WTC11 (cell line): ENCODE data around the gene PRM2. TPM values are rescaled to one million over a fixed set of nuclear protein-coding genes. Genes with fewer than 3 reads are reported as not detected.

ENCODE experiments used
- ATAC-seq: fragments of 200-7000 bp; cut with Tn5 transposase; 2 replicates; pipeline ENCODE4 v1.10.0; 2021; ENCODE audit warnings: mild to moderate bottlenecking, moderate library complexity
- CTCF ChIA-PET: fragments of 300-600 bp; sonication (Branson Sonifier 250); formaldehyde crosslinking; loops from one replicate; lab custom pipeline; 2021; ENCODE audit warnings: antibody characterized with exemption; lab: Charles Lee
- POLR2A ChIA-PET: fragments of 350-600 bp; sonication (Branson Sonifier 250); formaldehyde crosslinking; loops from one replicate; lab custom pipeline; 2021; ENCODE audit warnings: antibody characterized with exemption; lab: Charles Lee
- DNase-seq: peaks from one replicate; pipeline ENCODE4 v3.0.0; 2021; ENCODE audit warnings: low spot score
- H3K27ac Mint-ChIP-seq: 2 replicates; pipeline ENCODE4 v1.8.0; 2021; ENCODE audit warnings: mixed read lengths
- H3K27me3 Mint-ChIP-seq: 2 replicates; pipeline ENCODE4 v1.8.0; 2021; ENCODE audit warnings: low read depth, mild to moderate bottlenecking, moderate library complexity, mixed read lengths
- H3K36me3 Mint-ChIP-seq: 2 replicates; pipeline ENCODE4 v1.8.0; 2021; ENCODE audit warnings: mixed read lengths
- H3K4me1 Mint-ChIP-seq: 2 replicates; pipeline ENCODE4 v1.8.0; 2022; ENCODE audit warnings: mixed read lengths
- H3K4me3 Mint-ChIP-seq: 2 replicates; pipeline ENCODE4 v1.8.0; 2021; ENCODE audit warnings: mild to moderate bottlenecking, moderate library complexity, mixed read lengths
- H3K9me3 Mint-ChIP-seq: 2 replicates; pipeline ENCODE4 v1.8.0; 2021; ENCODE audit warnings: mixed read lengths
- ARID4B ChIP-seq: sonication (generic); formaldehyde crosslinking; IDR thresholded peaks from 2 replicates; pipeline ENCODE4 v1.8.0; 2023; ENCODE audit warnings: missing genetic modification reagents, mild to moderate bottlenecking, borderline replicate concordance
- FOXJ3 ChIP-seq: sonication (generic); formaldehyde crosslinking; IDR thresholded peaks from 2 replicates; pipeline ENCODE4 v1.9.0; 2021; ENCODE audit warnings: missing genetic modification reagents, mild to moderate bottlenecking, borderline replicate concordance
- FOXK1 ChIP-seq: sonication (generic); formaldehyde crosslinking; IDR thresholded peaks from 2 replicates; pipeline ENCODE4 v1.8.0; 2022; ENCODE audit warnings: mild to moderate bottlenecking, moderate library complexity, missing genetic modification reagents
- GABPB1 ChIP-seq: sonication (generic); formaldehyde crosslinking; IDR thresholded peaks from 2 replicates; pipeline ENCODE4 v1.8.1; 2023; ENCODE audit warnings: mild to moderate bottlenecking, missing genetic modification reagents
- GRHL2 ChIP-seq: fragments of 250-450 bp; sonication (Bioruptor Pico); IDR thresholded peaks from 2 replicates; pipeline ENCODE4 v1.8.0; 2022; ENCODE audit warnings: mild to moderate bottlenecking, moderate library complexity; ENCODE audit not compliant: insufficient replicate concordance, severe bottlenecking
- HMGXB4 ChIP-seq: sonication (generic); formaldehyde crosslinking; IDR thresholded peaks from 2 replicates; pipeline ENCODE4 v1.8.1; 2023; ENCODE audit warnings: mild to moderate bottlenecking, moderate library complexity, missing genetic modification reagents
- JAZF1 ChIP-seq: fragments of 250-450 bp; sonication (Bioruptor Pico); IDR thresholded peaks from 2 replicates; pipeline ENCODE4 v1.9.0; 2021; ENCODE audit warnings: moderate library complexity, mild to moderate bottlenecking, inconsistent platforms
- ZNF121 ChIP-seq: sonication (generic); formaldehyde crosslinking; IDR thresholded peaks from 2 replicates; pipeline ENCODE4 v1.8.0; 2023; ENCODE audit warnings: missing genetic modification reagents
- total RNA-seq: library from RNA; stranded (reverse); gene quantifications from 3 replicates; pipeline ENCODE4 v1.2.3, GENCODE V29; 2021

PRM2 gene
- total RNA-seq, 1 experiment from 2014 or later: not detected

GRCh38 chr16:11308493-11309283, 32.4 kb upstream of the PRM2 start:
- Mint-ChIP-seq H3K4me3 (no peak overlapping the region), H3K36me3 (no peaks in the 10 kb centered on the region), H3K9me3 (peaks cover 4% of the 10 kb centered on the region; the same call in 1 of the 2 replicates)
- ATAC-seq: peak; percentile 65
- POLR2A ChIA-PET: interaction anchor here (0.6 to 1.7 kb wide), 5 partner anchors 10 to 52 kb away, joined by 3 to 5 read pairs (median 3); partner anchors contain the start of gene SOCS1
- TF ChIP-seq HMGXB4 (CRISPR knock-in tag) (no peak), ZNF121 (CRISPR knock-in tag) (peak; percentile 13; the same call in 1 of the 2 replicates), FOXK1 (CRISPR knock-in tag) (0 out of 2 replicates have a peak, but pooled peaks have one; percentile 29)
- TF ChIP-seq, all 79 proteins: peak for 2
- Mint-ChIP-seq H3K27me3 (no peaks in the 10 kb centered on the region), H3K4me1 (peaks cover 52% of the 10 kb centered on the region), H3K27ac (no peak overlapping the region)
- CTCF ChIA-PET: interaction anchor here (0.6 to 2.4 kb wide), 6 partner anchors 11 to 63 kb away, joined by 3 to 13 read pairs (median 4); partner anchors contain the start of gene SOCS1
- peak; percentile 41 for DNase-seq

- Mint-ChIP-seq H3K27ac (peak overlapping the region; percentile 86; the same call in 1 of the 2 replicates), H3K36me3 (no peaks in the 10 kb centered on the region), H3K4me3 (no peak overlapping the region), H3K9me3 (peaks cover 4% of the 10 kb centered on the region; the same call in 1 of the 2 replicates)
- POLR2A ChIA-PET: interaction anchor here (1.0 to 1.7 kb wide), 3 partner anchors 24 to 52 kb away, joined by 3 to 5 read pairs (median 3); partner anchors contain the start of gene SOCS1
- DNase-seq: no peak
- TF ChIP-seq JAZF1 (no peak), ARID4B (no peak), GRHL2 (no peak), ZNF121 (CRISPR knock-in tag) (peak; percentile 56; the same call in 1 of the 2 replicates)
- TF ChIP-seq, all 79 proteins: peak for 1
- no peak for ATAC-seq
- CTCF ChIA-PET: interaction anchor here (0.6 to 2.4 kb wide), 6 partner anchors 10 to 64 kb away, joined by 3 to 13 read pairs (median 4); partner anchors contain the start of gene SOCS1
- Mint-ChIP-seq H3K4me1 (peaks cover 51% of the 10 kb centered on the region), H3K27me3 (no peaks in the 10 kb centered on the region)
Measured at GRCh38 chr16:11307639-11308492, 31.6 kb upstream of the PRM2 start.

- no peak for DNase-seq
- TF ChIP-seq GABPB1 (0 out of 2 replicates have a peak, but pooled peaks have one; percentile 34), FOXJ3 (CRISPR knock-in tag) (no peak)
- Mint-ChIP-seq H3K27me3 (no peaks in the 10 kb centered on the region), H3K36me3 (no peaks in the 10 kb centered on the region), H3K27ac (peak overlapping the region; percentile 82), H3K9me3 (peaks cover 4% of the 10 kb centered on the region; the same call in 1 of the 2 replicates), H3K4me3 (no peak overlapping the region), H3K4me1 (peaks cover 45% of the 10 kb centered on the region)
- CTCF ChIA-PET: interaction anchor here (0.8 to 2.4 kb wide), 3 partner anchors 9 to 64 kb away, joined by 4 to 13 read pairs (median 5); partner anchors contain the start of gene SOCS1
- POLR2A ChIA-PET: no interaction called here
- no peak for ATAC-seq
Measured at GRCh38 chr16:11306997-11307638, 30.8 kb upstream of the PRM2 start.
